GM12891 (cell line): Measurements from ENCODE around the gene FAF1.

ENCODE experiments used
- DNase-seq: peaks from one replicate; pipeline ENCODE4 v3.0.0; 2011; ENCODE audit warnings: low spot score; ENCODE audit not compliant: insufficient read length
- FAIRE-seq: peaks from 2 replicates; lab custom pipeline; 2011; peaks lifted over from hg19 to GRCh38; lab: Jason Lieb, UNC
- PAX5 ChIP-seq: IDR thresholded peaks from 2 replicates; pipeline ENCODE4 v1.6.1; 2011; ENCODE audit warnings: low read length, moderate library complexity, mild to moderate bottlenecking; ENCODE audit not compliant: insufficient read depth, severe bottlenecking
- POLR2A ChIP-seq: IDR thresholded peaks from 2 replicates; pipeline ENCODE4 v1.6.1; 2011; ENCODE audit warnings: low read depth, low read length, control low read depth
- POLR2AphosphoS5 ChIP-seq: IDR thresholded peaks from 2 replicates; pipeline ENCODE4 v1.6.1; 2011; ENCODE audit warnings: low read depth, low read length, control low read depth
- POU2F2 ChIP-seq: IDR thresholded peaks from 2 replicates; pipeline ENCODE4 v1.6.1; 2011; ENCODE audit warnings: low read depth, mild to moderate bottlenecking, control low read depth, low read length, moderate library complexity
- SPI1 ChIP-seq: IDR thresholded peaks from 2 replicates; pipeline ENCODE4 v1.6.1; 2011; ENCODE audit warnings: low read depth, low read length, control low read depth
- TAF1 ChIP-seq: IDR thresholded peaks from 2 replicates; pipeline ENCODE4 v1.6.1; 2011; ENCODE audit warnings: low read depth, low read length, control low read depth

FAF1 gene

GRCh38 chr1:50710099-50710498 lies 250.0 kb downstream of the FAF1 start:
- no peak for TF ChIP-seq TAF1
- FAIRE-seq (no peak), DNase-seq (no peak)

- DNase-seq (no peak), FAIRE-seq (no peak)
- no peak for TF ChIP-seq POLR2AphosphoS5
- no peak for TF ChIP-seq SPI1
- TF ChIP-seq PAX5 = no peak
- no peak for TF ChIP-seq TAF1
- no peak for TF ChIP-seq POLR2A
- no peak for TF ChIP-seq POU2F2
These were observed 252.2 kb downstream of the FAF1 start for GRCh38 chr1:50707824-50708223.

- TF ChIP-seq PAX5 (no peak), SPI1 (no peak), TAF1 (no peak), POLR2A (no peak), POU2F2 (no peak), POLR2AphosphoS5 (no peak)
- FAIRE-seq = no peak
- no peak for DNase-seq
These were observed 254.4 kb downstream of the FAF1 start for GRCh38 chr1:50705699-50706098.

GRCh38 chr1:50705041-50705440 lies 255.0 kb downstream of the FAF1 start:
- TF ChIP-seq PAX5 (no peak), POU2F2 (no peak), TAF1 (no peak), POLR2AphosphoS5 (no peak), POLR2A (no peak), SPI1 (no peak)
- FAIRE-seq (peak; percentile 56), DNase-seq (no peak)

- DNase-seq (peak; percentile 8), FAIRE-seq (no peak)
- TF ChIP-seq SPI1 (no peak), PAX5 (no peak), POU2F2 (no peak), POLR2AphosphoS5 (no peak), POLR2A (no peak), TAF1 (no peak)
These were observed 255.9 kb downstream of the FAF1 start for GRCh38 chr1:50704126-50704525.

GRCh38 chr1:50703240-50703639 lies 256.8 kb downstream of the FAF1 start:
- TF ChIP-seq POU2F2 = no peak
- TF ChIP-seq PAX5 = no peak
- no peak for TF ChIP-seq POLR2AphosphoS5
- TF ChIP-seq POLR2A = no peak
- no peak for TF ChIP-seq SPI1
- TF ChIP-seq TAF1 = no peak
- FAIRE-seq (no peak), DNase-seq (no peak)

GRCh38 chr1:50702395-50702794 lies 257.7 kb downstream of the FAF1 start:
- FAIRE-seq (no peak), DNase-seq (no peak)
- no peak for TF ChIP-seq POLR2AphosphoS5
- TF ChIP-seq PAX5 = no peak
- no peak for TF ChIP-seq POU2F2
- no peak for TF ChIP-seq POLR2A

- no peak for FAIRE-seq
- TF ChIP-seq POLR2AphosphoS5 (no peak), POU2F2 (no peak), SPI1 (no peak), POLR2A (no peak), PAX5 (no peak), TAF1 (no peak)
- no peak for DNase-seq
These were observed 258.3 kb downstream of the FAF1 start for GRCh38 chr1:50701706-50702317.

GRCh38 chr1:50700621-50701020 lies 259.4 kb downstream of the FAF1 start:
- no peak for DNase-seq
- TF ChIP-seq POLR2A (no peak), SPI1 (no peak), POLR2AphosphoS5 (no peak), PAX5 (no peak), POU2F2 (no peak)
- no peak for FAIRE-seq

GRCh38 chr1:50700214-50700613 lies 259.9 kb downstream of the FAF1 start:
- no peak for FAIRE-seq
- DNase-seq = no peak
- TF ChIP-seq TAF1 (no peak), POLR2A (no peak), POU2F2 (no peak), POLR2AphosphoS5 (no peak), SPI1 (no peak)

GRCh38 chr1:50699795-50700194 lies 260.3 kb downstream of the FAF1 start:
- TF ChIP-seq SPI1 = no peak
- no peak for TF ChIP-seq POLR2AphosphoS5
- no peak for TF ChIP-seq POLR2A
- TF ChIP-seq POU2F2 = no peak
- FAIRE-seq = no peak
- DNase-seq = no peak
